Measurements from ENCODE around the gene JMJD1C. TPM values are rescaled to one million over a fixed set of nuclear protein-coding genes. Genes with fewer than 3 reads are reported as not detected.
A peak's percentile ranks its signal among the peaks of the same experiment; 100 is the strongest.

JMJD1C gene
- total RNA-seq, 1 experiment from 2014 or later, result 91.9 TPM

- no peak for DNase-seq (ENCODE audit: unreplicated experiment)
- TF ChIP-seq CTCF (IDR thresholded peaks at IDR 0.05; ENCODE audit: unreplicated experiment), result no peak
- no peaks in the 10 kb centered on the region for H3K27me3 Mint-ChIP-seq (ENCODE audit: insufficient read depth, unreplicated experiment)
- ChIA-PET CTCF (interaction anchor here (2.0 kb wide), 1 partner anchor 13 kb away, joined by 4 read pairs; no protein-coding TSS in a partner anchor), POLR2A (interaction anchor here (0.9 to 1.6 kb wide), 3 partner anchors 9 to 249 kb away, joined by 3 to 6 read pairs (median 3); no protein-coding TSS in a partner anchor)
- H3K4me3 Mint-ChIP-seq (ENCODE audit: unreplicated experiment), result no peak overlapping the region
- intact Hi-C loops (cut with micrococcal nuclease), result no loop called here
- peaks cover 12% of the 10 kb centered on the region for H3K36me3 Mint-ChIP-seq (ENCODE audit: insufficient read depth, unreplicated experiment)
- BruUV-seq (replicated peaks), result no TSS peak
- no peaks in the 10 kb centered on the region for H3K9me3 Mint-ChIP-seq (ENCODE audit: unreplicated experiment)
- H3K4me1 Mint-ChIP-seq (ENCODE audit: insufficient read depth, unreplicated experiment), result peaks cover 5% of the 10 kb centered on the region
- no peak overlapping the region for H3K27ac Mint-ChIP-seq (ENCODE audit: low read depth, unreplicated experiment)
These were observed 192.2 kb downstream of the JMJD1C start for GRCh38 chr10:63273577-63273976.

GRCh38 chr10:63268798-63269503 lies 196.8 kb downstream of the JMJD1C start:
- intact Hi-C loops (cut with micrococcal nuclease), result loop anchor here (1.0 to 5.0 kb wide), 4 partner anchors 52 to 443 kb away; no protein-coding TSS in a partner anchor

GRCh38 chr10:63268149-63268797 lies 197.5 kb downstream of the JMJD1C start:
- peaks cover 7% of the 10 kb centered on the region for H3K36me3 Mint-ChIP-seq (ENCODE audit: insufficient read depth, unreplicated experiment)
- H3K27ac Mint-ChIP-seq (ENCODE audit: low read depth, unreplicated experiment), result peak overlapping the region; percentile 96
- intact Hi-C loops (cut with micrococcal nuclease), result loop anchor here (1.0 to 5.0 kb wide), 3 partner anchors 51 to 444 kb away; no protein-coding TSS in a partner anchor
- BruUV-seq (replicated peaks), result TSS peak; percentile 60
- H3K9me3 Mint-ChIP-seq (ENCODE audit: unreplicated experiment), result no peaks in the 10 kb centered on the region
- peak; percentile 42 for DNase-seq (ENCODE audit: unreplicated experiment)
- no peaks in the 10 kb centered on the region for H3K27me3 Mint-ChIP-seq (ENCODE audit: insufficient read depth, unreplicated experiment)
- ChIA-PET POLR2A (interaction anchor here (0.6 to 10.3 kb wide), 51 partner anchors 10 to 1217 kb away, joined by 3 to 202 read pairs (median 5); partner anchors contain the start of genes JMJD1C and REEP3), CTCF (interaction anchor here (0.7 to 2.1 kb wide), 15 partner anchors 10 to 457 kb away, joined by 3 to 14 read pairs (median 3); partner anchors contain the start of genes JMJD1C and REEP3)
- peaks cover 5% of the 10 kb centered on the region for H3K4me1 Mint-ChIP-seq (ENCODE audit: insufficient read depth, unreplicated experiment)
- TF ChIP-seq CTCF (IDR thresholded peaks at IDR 0.05; ENCODE audit: unreplicated experiment), result no peak
- peak overlapping the region; percentile 86 for H3K4me3 Mint-ChIP-seq (ENCODE audit: unreplicated experiment)

More at GRCh38 chr10:63268798-63269503, 196.8 kb downstream of the JMJD1C start:
- Mint-ChIP-seq H3K4me1 (ENCODE audit: insufficient read depth, unreplicated experiment) (peaks cover 5% of the 10 kb centered on the region), H3K27ac (ENCODE audit: low read depth, unreplicated experiment) (peak overlapping the region; percentile 96), H3K36me3 (ENCODE audit: insufficient read depth, unreplicated experiment) (peaks cover 7% of the 10 kb centered on the region), H3K4me3 (ENCODE audit: unreplicated experiment) (peak overlapping the region; percentile 86), H3K9me3 (ENCODE audit: unreplicated experiment) (no peaks in the 10 kb centered on the region), H3K27me3 (ENCODE audit: insufficient read depth, unreplicated experiment) (no peaks in the 10 kb centered on the region)
- CTCF ChIA-PET, result interaction anchor here (0.6 to 2.1 kb wide), 11 partner anchors 9 to 451 kb away, joined by 3 to 14 read pairs (median 3); partner anchors contain the start of gene JMJD1C
- peak; percentile 97 for DNase-seq (ENCODE audit: unreplicated experiment)
- POLR2A ChIA-PET, result interaction anchor here (0.5 to 10.3 kb wide), 49 partner anchors 9 to 451 kb away, joined by 3 to 202 read pairs (median 5); partner anchors contain the start of genes JMJD1C and REEP3
- peak; percentile 21 for TF ChIP-seq CTCF (IDR thresholded peaks at IDR 0.05; ENCODE audit: unreplicated experiment)
- BruUV-seq (replicated peaks), result no TSS peak

All from MCF 10A (cell line).